HG03571 (cell line): ENCODE measurements around the gene PDSS2.
"Not testable (repeated sequence)": the region's sequence is repeated elsewhere in the genome, so short reads cannot be mapped to it uniquely, and the experiment has no call there.

Source experiments
- ATAC-seq: cut with Tn5 transposase; IDR thresholded peaks from one replicate; pipeline ENCODE4 v1.9.1; 2021; ENCODE audit not compliant: unreplicated experiment

Gene PDSS2

DNA sequence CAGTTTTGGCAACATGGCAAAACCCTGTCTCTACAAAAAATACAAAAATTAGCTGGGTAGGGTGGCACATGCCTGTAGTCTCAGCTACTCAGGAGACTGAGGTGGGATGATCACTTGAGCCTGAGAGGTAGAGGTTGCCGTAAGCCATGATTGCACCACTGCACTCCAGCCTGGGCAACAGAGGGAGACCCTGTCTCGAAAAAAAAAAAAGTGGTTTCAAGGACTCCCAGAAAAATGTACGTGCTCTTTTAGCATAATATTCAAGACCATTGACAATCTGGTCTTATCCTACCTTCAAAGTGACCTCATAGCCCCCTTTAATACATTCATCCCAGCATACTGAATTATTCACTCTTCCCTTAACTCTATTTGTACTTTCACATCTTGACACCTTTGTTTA is 16.0 kb upstream of the PDSS2 start:
- ATAC-seq, result not testable (repeated sequence)

DNA sequence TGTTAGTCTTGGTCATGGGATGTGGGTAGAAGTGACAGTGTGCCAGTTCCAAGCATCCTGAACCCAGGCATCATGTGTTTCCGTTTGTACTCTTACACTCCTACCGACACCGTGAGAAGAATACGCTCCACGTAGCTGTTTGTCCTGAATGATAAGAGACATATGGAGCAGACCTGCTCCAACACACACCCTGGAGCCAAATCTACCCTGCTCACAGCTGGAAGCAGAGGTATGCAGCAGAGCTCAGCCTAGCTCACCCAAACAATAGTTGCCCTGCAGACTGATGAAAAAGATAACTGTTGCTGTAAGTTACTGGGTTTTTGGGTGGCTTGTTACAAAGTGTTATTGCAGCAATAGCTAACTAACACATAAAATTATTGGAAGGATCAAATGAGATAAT is 14.3 kb upstream of the PDSS2 start:
- ATAC-seq, result no peak

- no peak for ATAC-seq
These were observed 11.0 kb upstream of the PDSS2 start for GRCh38 chr6:107470364-107470763.

- no peak for ATAC-seq
These were observed 6.7 kb upstream of the PDSS2 start for GRCh38 chr6:107466062-107466461.

- ATAC-seq, result no peak
These were observed 793 bp upstream of the PDSS2 start for GRCh38 chr6:107460083-107460631.

DNA sequence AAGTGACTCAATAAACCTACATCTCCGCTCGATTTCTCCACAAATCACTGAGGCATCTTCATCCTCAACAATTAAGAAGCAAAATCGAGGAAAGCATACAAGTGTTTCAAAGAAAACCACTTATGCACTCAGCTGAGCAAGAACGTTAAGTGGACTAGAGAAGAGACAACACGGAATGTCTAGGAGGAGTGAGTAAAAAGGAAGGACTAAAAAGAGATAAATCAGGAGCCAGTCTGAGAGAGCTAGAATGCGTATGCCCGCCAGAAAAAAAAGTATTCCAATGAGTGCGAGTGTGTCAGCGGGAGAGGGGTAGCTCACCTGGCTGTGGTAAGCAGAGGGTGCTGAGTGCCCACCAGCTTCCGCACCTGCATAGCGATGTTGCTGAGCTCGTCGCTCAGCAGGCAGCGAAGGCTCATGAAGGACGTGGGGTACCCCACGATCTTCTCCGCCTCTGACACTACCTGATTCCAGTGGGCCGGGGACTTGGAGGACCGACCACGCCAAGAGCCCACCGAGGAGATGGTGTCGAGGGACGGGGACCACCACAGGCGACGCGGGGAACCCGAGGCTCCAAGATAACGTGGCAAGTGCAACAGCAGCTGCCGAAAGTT is 587 bp downstream of the PDSS2 start:
- peak; percentile 17 for ATAC-seq

GRCh38 chr6:107448776-107449175 is 10.6 kb downstream of the PDSS2 start:
- no peak for ATAC-seq

- no peak for ATAC-seq
These were observed 11.6 kb downstream of the PDSS2 start for GRCh38 chr6:107447663-107448216.

- ATAC-seq, result no peak
These were observed 15.1 kb downstream of the PDSS2 start for GRCh38 chr6:107444277-107444676.

- no peak for ATAC-seq
These were observed 15.6 kb downstream of the PDSS2 start for GRCh38 chr6:107443608-107444267.

GRCh38 chr6:107442938-107443607 is 16.3 kb downstream of the PDSS2 start:
- ATAC-seq, result no peak

DNA sequence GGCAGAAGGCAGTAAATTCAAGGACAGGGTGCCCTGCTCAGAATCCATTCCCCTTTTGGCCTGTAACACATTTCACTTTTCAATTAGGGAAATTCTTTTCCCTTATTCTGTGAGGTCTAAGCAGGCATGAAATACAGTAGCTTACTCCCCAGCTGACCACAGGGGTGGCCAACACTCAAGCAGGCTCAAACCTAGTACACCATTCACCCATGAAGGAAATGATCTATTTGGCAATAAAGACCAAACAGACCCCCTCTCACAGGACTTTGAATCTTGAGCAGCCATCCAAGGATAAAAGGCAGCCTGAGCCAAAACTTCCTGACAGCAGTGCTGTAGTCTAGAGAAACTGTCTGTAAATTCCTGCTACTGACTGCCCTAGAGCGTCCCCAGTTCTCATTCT is 17.7 kb downstream of the PDSS2 start:
- ATAC-seq, result no peak

- ATAC-seq, result no peak
These were observed 18.4 kb downstream of the PDSS2 start for GRCh38 chr6:107440936-107441335.

DNA sequence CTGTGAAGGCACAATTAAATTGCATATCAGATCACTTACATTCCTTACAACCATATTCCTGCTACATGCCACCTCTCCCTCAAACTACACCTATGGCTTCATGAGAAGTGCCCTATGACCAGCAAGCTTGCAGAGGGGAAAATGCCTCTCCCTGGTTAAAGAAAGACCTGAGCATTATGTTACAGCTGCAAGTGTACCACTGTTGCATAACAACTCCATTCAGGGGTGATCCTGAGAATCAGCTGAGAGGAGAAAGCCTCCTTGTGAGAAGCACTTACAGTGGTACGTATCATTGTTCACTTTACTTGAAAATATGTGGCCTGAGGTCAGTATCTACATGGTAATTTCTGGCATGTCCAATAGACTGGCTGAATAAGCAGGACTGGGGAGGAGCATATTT is 20.0 kb downstream of the PDSS2 start:
- ATAC-seq, result no peak

DNA sequence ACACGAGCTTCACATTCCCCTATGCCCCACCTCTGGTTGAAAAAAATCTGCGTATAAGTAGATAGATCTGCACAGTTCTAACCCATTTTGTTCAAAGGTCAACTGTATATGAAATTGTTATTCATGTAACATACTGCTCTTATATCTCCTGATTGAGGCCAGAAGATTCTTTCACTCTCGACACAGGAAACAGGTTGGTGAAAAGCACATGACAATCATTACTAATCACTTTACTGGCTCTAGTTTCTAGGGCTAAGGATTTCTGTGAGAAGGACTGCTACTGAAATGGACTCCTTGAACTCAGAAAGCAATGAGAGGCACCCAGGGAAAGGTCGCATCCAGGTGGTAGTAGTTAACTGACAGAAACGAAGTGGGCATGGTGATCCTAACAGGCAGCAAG is 21.7 kb downstream of the PDSS2 start:
- no peak for ATAC-seq

DNA sequence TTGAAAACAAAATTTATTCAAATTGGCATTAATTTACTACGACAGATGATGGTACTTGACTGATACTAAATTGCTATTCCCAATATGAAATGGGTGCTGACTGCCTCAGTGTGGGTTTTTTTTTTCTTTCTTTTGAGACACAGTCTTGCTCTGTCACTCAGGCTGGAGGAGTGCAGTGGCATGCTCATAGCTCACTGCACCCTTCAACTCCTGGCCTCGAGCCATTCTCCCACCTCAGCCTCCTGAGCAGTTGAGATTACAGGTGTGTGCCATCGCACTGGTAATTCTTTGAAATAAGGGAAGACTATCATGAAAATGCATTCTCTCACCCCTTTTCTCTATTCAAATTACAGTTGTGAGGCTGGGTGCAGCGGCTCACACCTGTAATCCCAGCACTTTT is 22.5 kb downstream of the PDSS2 start:
- no peak for ATAC-seq

DNA sequence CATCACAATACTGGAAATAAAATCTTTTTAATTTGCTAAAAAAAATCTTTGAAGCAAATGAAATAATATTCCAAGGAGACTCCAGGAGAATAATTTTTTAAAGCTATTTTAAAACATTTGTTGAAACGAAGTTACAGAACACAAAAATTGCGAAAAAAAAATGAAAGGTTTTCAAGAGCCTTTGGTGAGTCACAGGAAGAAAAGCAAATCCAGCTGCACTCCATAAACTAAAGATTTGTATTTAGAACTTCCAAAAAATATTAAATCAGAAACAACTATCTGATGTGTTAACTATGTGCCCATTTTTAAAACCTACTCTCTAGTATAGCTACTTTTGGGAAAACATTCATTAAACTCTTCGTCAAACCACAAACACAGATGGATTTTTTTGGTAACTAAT is 23.6 kb downstream of the PDSS2 start:
- no peak for ATAC-seq

DNA sequence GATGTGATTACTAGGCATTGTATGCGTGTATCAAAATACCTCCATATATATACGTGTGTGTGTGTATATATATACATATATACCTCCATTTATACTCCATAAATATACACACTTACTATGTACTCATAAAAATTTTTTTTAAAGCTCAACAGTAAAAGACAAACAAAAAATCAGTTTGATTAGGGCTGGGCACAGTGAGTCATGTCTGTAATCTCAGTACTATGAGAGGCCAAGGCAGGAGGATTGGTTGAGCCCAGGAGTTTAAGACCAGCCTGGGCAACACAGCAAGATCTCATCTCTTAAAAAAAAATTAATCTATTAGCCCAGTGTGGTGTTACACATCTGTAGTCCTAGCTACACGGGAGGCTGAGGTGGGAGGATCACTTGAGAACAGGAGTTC is 24.6 kb downstream of the PDSS2 start:
- ATAC-seq, result no peak

GRCh38 chr6:107425951-107426350 is 33.4 kb downstream of the PDSS2 start:
- ATAC-seq, result not testable (repeated sequence)

- no peak for ATAC-seq
These were observed 35.8 kb downstream of the PDSS2 start for GRCh38 chr6:107423474-107423990.

- no peak for ATAC-seq
These were observed 37.6 kb downstream of the PDSS2 start for GRCh38 chr6:107421696-107422256.
